ENCODE data around the gene GNS.

The GNS gene

GRCh38 chr12:64675795-64676194, 83.4 kb downstream of the GNS start:
- no peak for DNase-seq

- no peak for DNase-seq
Observed at GRCh38 chr12:64674367-64674922, 84.8 kb downstream of the GNS start.

DNA sequence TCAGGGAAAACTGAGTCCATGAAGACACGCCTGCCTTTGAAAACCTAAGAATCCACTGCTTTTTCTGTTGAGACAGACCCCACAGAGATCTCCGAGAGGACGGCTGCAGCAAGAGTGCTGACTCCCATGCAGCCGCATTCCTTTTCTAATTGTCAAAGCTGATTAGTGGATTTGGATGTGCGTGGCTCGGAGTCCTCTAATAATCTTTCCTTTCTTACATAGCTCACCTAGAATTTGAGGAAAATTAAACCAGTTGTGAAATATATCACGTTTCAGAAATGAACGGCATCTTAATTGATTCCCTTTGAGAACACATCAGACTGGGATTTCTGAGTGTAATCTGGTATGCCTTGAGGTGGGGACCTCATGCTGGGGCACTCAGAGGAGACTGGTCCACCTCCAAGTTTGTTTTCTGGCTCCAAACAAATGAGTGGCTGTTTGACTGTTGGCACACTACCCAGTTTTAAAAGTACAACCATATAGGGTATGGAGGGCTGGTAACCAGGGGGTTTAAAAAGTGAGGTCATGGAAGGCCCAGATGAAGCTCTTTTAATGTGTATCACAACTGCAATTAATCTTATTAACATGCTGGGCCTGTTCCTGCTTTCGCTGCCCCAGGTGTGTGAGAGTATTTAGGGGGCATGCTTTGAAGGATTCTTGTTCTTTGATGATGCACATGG, 85.6 kb downstream of the GNS start:
- no peak for DNase-seq

DNA sequence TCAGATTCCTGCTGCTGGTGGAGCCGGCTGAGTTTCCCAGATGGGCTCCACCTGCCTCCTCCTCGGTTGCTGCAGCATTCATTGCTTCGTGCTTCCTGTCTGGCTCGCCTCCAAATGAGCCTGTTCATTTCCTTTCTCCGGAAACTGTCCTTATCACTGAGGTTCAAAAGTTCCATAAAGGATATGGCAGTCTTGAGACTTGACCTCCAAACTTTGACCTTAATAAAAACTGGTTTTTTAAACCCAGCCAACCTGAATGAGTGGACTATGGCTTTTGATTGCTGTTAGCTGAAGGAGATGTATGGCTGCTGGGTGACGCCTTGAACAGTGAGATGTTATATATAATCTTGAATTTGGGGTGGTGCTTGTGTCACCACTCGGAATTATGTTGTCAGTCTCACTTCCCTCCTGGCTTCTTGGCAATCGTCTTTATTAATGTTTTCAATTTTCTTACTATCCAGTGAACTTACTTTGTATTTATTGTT, 86.2 kb downstream of the GNS start:
- no peak for DNase-seq

DNA sequence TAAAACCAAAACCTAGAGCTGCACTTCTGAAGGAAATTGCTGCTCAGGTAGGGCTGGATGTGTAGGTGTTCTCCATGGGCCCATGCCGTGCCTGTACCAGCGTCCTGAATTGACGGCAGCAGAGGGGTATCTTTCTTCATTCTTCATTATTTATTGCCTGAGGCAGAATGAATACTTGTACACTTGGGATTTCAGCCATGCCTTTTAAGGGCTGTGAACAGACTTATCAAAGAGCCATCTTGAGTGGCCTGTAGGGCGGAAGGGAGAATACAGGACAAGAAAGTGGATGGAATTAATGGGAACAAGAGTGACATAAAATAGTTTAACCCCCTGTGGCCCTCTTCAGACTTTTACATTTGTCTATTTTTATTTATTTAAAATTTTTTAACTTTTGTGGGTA, 87.5 kb downstream of the GNS start:
- no peak for DNase-seq

DNA sequence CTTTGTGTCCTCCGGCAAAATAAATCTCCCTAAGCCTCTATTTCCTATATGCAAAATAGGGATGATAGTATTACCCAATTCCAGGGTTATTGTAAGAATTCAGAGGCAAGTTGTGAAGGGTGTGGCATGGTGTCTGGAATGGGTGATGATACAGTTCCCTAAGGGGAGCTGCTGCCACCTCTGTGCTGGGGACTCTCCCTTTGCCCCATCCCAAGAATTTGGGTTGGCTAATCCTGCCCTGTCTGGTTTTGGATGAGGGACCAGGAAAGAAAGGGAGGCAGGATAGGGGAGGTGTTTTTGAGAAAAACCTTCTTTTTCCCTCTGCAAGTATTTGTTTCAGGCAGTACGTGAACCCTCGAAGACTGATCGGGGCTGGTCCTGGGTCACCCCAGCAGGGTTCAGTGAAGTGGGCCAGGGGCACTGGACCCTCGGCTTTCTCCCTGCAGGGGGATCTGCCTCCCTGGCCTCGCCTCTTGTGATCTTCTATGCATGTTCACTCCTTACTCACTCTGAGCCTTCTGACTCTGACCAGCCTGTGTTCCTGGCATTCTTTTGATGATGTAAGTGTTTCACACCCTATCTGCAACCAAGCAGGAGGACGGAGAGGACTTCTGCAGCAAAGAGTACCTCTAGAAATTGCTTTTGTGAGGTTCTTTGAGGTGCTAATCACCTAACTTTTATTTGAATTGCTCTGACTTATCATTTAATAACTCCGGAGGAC, 88.1 kb downstream of the GNS start:
- DNase-seq: no peak

DNA sequence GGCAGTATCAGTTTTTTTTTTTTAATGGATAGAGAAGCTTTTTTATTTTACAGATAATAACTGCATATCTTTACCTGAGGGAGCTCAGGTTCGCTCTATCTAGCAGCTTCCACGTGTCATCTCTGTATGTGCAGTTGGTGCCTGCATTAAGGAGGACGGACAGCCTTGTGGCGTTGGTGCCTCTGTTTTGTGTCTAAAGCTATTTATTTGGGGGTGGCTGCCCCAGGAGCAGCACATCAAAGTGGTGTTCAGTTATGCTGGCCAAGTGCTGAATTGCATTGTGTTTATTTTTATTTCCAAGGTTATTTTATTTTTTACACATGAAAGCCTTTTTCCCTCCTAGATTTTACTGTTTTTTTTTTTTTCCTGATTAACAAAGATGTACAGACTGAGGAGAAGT, 89.2 kb downstream of the GNS start:
- DNase-seq: no peak

- DNase-seq: no peak
Observed at GRCh38 chr12:64669270-64669842, 89.8 kb downstream of the GNS start.

- no peak for DNase-seq
Observed at GRCh38 chr12:64667793-64668192, 91.4 kb downstream of the GNS start.

- no peak for DNase-seq
Observed at GRCh38 chr12:64666054-64666914, 92.9 kb downstream of the GNS start.

DNA sequence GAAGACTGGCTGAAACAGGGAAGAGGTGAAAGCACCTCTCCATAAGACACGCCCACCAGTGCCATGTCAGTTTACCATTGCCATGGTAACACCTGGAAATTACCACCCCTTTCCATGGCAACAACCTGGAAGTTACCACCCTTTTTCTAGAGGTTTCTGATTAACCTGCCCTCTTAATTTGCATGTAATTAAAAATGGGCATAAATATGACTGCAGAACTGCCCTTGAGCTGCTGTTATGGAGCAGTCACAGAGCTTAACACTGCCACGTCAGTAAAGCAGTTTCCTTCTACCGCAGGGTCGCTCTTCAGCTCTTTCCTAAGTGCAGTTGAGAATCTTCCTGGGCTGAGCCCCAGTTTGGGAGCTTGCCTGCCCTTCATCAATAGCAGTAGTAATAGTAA, 93.7 kb downstream of the GNS start:
- no peak for DNase-seq
